ENCODE data around the gene MICAL3.

The MICAL3 gene

DNA sequence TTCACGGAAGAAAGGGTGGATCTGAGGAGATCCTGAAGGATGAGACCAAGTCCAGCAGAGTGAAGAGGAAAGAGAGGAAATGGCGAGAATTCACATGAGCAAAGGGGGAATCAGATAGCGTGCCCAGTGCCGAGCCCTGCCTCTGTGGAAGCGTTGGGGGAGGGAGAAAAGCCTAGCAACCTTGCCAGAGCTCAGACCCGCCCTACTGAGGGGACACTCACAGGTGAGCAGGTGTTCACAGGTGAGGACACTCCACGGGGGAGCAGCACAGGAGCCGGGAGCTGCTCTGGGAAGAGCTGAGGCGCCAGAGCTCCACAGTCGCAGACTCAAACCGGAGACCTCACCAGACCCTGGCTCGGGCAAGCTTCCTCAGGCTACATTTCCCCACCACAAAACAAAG is 56.2 kb downstream of the MICAL3 start:
- H3K36me3 ChIP-seq (replicated peaks; ENCODE audit: insufficient read depth, low read length): no peaks in the 10 kb centered on the region
- H3K27me3 ChIP-seq (replicated peaks; ENCODE audit: insufficient read depth, low read length): no peaks in the 10 kb centered on the region
- no peak overlapping the region for H3K27ac ChIP-seq (ENCODE audit: low read length)
- no peak overlapping the region for H3K4me3 ChIP-seq (ENCODE audit: low read length)
- peaks cover 81% of the 10 kb centered on the region for H3K79me2 ChIP-seq (ENCODE audit: low read length)
- DNase-seq: no peak
- H3K9ac ChIP-seq (ENCODE audit: low read length): no peak overlapping the region
- no peaks in the 10 kb centered on the region for H3K9me3 ChIP-seq (replicated peaks; ENCODE audit: insufficient read depth, low read length)
- H3K9me2 ChIP-seq (replicated peaks; ENCODE audit: insufficient read depth, low read length): no peaks in the 10 kb centered on the region
- H4K20me1 ChIP-seq (ENCODE audit: insufficient read depth, low read length): 0 out of 2 replicates have a peak, but pooled peaks cover 8% of the 10 kb centered on the region
- no peak overlapping the region for H3K4me2 ChIP-seq (ENCODE audit: low read depth, low read length)
- no peak overlapping the region for H2AFZ ChIP-seq (ENCODE audit: low read length)
- TF ChIP-seq EZH2phosphoT487 (IDR thresholded peaks at IDR 0.05; ENCODE audit: low read length): no peak
- TF ChIP-seq, protein P1, sequence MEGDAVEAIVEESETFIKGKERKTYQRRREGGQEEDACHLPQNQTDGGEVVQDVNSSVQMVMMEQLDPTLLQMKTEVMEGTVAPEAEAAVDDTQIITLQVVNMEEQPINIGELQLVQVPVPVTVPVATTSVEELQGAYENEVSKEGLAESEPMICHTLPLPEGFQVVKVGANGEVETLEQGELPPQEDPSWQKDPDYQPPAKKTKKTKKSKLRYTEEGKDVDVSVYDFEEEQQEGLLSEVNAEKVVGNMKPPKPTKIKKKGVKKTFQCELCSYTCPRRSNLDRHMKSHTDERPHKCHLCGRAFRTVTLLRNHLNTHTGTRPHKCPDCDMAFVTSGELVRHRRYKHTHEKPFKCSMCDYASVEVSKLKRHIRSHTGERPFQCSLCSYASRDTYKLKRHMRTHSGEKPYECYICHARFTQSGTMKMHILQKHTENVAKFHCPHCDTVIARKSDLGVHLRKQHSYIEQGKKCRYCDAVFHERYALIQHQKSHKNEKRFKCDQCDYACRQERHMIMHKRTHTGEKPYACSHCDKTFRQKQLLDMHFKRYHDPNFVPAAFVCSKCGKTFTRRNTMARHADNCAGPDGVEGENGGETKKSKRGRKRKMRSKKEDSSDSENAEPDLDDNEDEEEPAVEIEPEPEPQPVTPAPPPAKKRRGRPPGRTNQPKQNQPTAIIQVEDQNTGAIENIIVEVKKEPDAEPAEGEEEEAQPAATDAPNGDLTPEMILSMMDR (IDR thresholded peaks at IDR 0.05; ENCODE audit: low read length): no peak
- TF ChIP-seq EZH2 (optimal IDR thresholded peaks at IDR 0.05; ENCODE audit: low read depth, low read length): no peak
- no peaks in the 10 kb centered on the region for H3K4me1 ChIP-seq (ENCODE audit: low read length)
- H3F3A ChIP-seq (ENCODE audit: insufficient read depth, low read length): peaks cover 4% of the 10 kb centered on the region; the same call in 1 of the 2 replicates

DNA sequence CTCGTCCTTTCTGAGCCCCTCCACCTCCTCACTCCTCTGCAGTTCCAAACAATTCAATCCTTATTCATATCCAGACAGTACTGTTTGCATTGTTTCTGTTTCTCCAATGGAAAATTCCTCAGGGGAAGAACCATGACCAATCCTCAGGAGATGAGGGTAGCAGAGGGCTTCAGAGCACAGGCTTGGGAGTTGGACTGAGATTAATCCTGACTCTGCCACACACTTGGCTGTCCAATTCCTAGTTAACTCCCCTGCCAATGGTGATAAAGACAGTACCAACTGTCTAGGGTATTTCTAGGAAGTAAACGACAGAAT is 58.0 kb downstream of the MICAL3 start:
- peaks cover 82% of the 10 kb centered on the region for H3K79me2 ChIP-seq (ENCODE audit: low read length)
- no peaks in the 10 kb centered on the region for H3K36me3 ChIP-seq (replicated peaks; ENCODE audit: insufficient read depth, low read length)
- H4K20me1 ChIP-seq (ENCODE audit: insufficient read depth, low read length): 0 out of 2 replicates have a peak, but pooled peaks cover 8% of the 10 kb centered on the region
- H3K4me2 ChIP-seq (ENCODE audit: low read depth, low read length): no peak overlapping the region
- no peak overlapping the region for H3K27ac ChIP-seq (ENCODE audit: low read length)
- H3K4me1 ChIP-seq (ENCODE audit: low read length): no peaks in the 10 kb centered on the region
- H3K4me3 ChIP-seq (ENCODE audit: low read length): no peak overlapping the region
- DNase-seq: no peak
- H3K9me2 ChIP-seq (replicated peaks; ENCODE audit: insufficient read depth, low read length): no peaks in the 10 kb centered on the region
- H3F3A ChIP-seq (ENCODE audit: insufficient read depth, low read length): peaks cover 4% of the 10 kb centered on the region; the same call in 1 of the 2 replicates
- H2AFZ ChIP-seq (ENCODE audit: low read length): no peak overlapping the region
- no peaks in the 10 kb centered on the region for H3K27me3 ChIP-seq (replicated peaks; ENCODE audit: insufficient read depth, low read length)
- TF ChIP-seq, protein P1 (IDR thresholded peaks at IDR 0.05; ENCODE audit: low read length): no peak
- no peak for TF ChIP-seq EZH2 (optimal IDR thresholded peaks at IDR 0.05; ENCODE audit: low read depth, low read length)
- no peak for TF ChIP-seq EZH2phosphoT487 (IDR thresholded peaks at IDR 0.05; ENCODE audit: low read length)
- H3K9me3 ChIP-seq (replicated peaks; ENCODE audit: insufficient read depth, low read length): no peaks in the 10 kb centered on the region
- H3K9ac ChIP-seq (ENCODE audit: low read length): no peak overlapping the region

DNA sequence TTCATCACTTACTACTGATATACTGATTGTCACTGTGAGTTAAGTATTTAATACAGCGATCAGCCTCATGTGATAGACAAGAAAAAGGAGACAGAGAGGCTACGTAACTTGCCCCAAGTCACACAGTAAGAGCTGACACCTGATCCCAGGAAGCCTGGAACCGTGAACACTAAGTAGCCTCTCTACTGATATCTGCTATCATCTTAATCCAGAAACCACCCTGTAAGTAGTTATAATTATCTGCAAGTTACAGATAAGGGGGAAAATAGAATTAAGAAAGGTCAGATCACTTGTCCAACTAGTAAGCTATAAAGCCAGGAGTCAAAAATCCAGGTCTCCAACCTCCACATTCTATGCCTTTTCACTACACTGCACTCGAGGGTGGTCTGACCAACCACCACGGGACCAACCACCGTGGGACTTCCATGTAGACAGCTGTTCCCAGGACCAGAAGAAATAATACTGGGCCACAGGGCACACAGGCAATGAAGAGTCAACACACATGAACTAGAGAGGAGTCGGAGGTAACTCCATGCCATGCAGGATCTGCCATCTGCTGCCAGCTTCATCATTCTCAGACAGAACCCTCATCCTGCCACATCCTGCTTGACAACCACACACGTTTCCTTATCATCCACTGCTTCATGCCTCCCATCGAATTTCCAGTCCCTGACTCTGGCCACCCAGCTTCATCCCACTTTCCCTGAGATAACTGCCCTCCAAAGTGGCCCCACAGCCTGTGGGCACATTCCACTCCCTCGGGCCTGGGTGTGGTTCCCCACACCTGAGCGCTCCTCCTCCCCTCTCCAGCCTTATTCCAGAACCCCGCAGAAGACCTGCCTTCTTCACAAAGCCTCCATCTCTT is 58.6 kb downstream of the MICAL3 start:
- Histone ChIP-seq H3F3A (ENCODE audit: insufficient read depth, low read length) (peaks cover 4% of the 10 kb centered on the region; the same call in 1 of the 2 replicates), H3K9me2 (replicated peaks; ENCODE audit: insufficient read depth, low read length) (no peaks in the 10 kb centered on the region), H4K20me1 (ENCODE audit: insufficient read depth, low read length) (0 out of 2 replicates have a peak, but pooled peaks cover 8% of the 10 kb centered on the region), H3K9me3 (replicated peaks; ENCODE audit: insufficient read depth, low read length) (no peaks in the 10 kb centered on the region), H2AFZ (ENCODE audit: low read length) (no peak overlapping the region), H3K79me2 (ENCODE audit: low read length) (peaks cover 85% of the 10 kb centered on the region), H3K9ac (ENCODE audit: low read length) (no peak overlapping the region), H3K27me3 (replicated peaks; ENCODE audit: insufficient read depth, low read length) (no peaks in the 10 kb centered on the region), H3K27ac (ENCODE audit: low read length) (no peak overlapping the region), H3K36me3 (replicated peaks; ENCODE audit: insufficient read depth, low read length) (no peaks in the 10 kb centered on the region), H3K4me1 (ENCODE audit: low read length) (no peaks in the 10 kb centered on the region), H3K4me3 (ENCODE audit: low read length) (no peak overlapping the region), H3K4me2 (ENCODE audit: low read depth, low read length) (no peak overlapping the region)
- TF ChIP-seq EZH2phosphoT487 (IDR thresholded peaks at IDR 0.05; ENCODE audit: low read length) (no peak), EZH2 (optimal IDR thresholded peaks at IDR 0.05; ENCODE audit: low read depth, low read length) (no peak)
- TF ChIP-seq, protein P1 (IDR thresholded peaks at IDR 0.05; ENCODE audit: low read length): no peak
- DNase-seq: no peak

Data from MM.1S (cell line).